ENCODE measurements around the gene DEDD2.

DEDD2 gene

GRCh38 chr19:42207767-42208271, 9.7 kb downstream of the DEDD2 start:
- Histone ChIP-seq H3K79me2 (ENCODE audit: insufficient read depth, low read length) (peaks cover 58% of the 10 kb centered on the region), H3K9ac (ENCODE audit: low read depth, low read length, poor library complexity, severe bottlenecking) (no peak overlapping the region), H3K4me2 (ENCODE audit: low read depth, low read length, poor library complexity, severe bottlenecking) (no peak overlapping the region), H2AFZ (ENCODE audit: low read length) (no peak overlapping the region), H3K36me3 (ENCODE audit: insufficient read depth, low read length) (peaks cover 72% of the 10 kb centered on the region; the same call in 1 of the 2 replicates), H3F3A (ENCODE audit: low read depth) (no peaks in the 10 kb centered on the region), H3K9me2 (replicated peaks; ENCODE audit: low read depth, low read length) (no peaks in the 10 kb centered on the region), H3K9me3 (ENCODE audit: insufficient read depth, low read depth, low read length) (no peaks in the 10 kb centered on the region), H3K27me3 (ENCODE audit: insufficient read depth, low read length, poor library complexity, severe bottlenecking) (no peaks in the 10 kb centered on the region), H3K4me3 (ENCODE audit: low read length, poor library complexity, severe bottlenecking) (no peak overlapping the region), H3K4me1 (ENCODE audit: insufficient read depth, low read length, poor library complexity, severe bottlenecking) (peaks cover 6% of the 10 kb centered on the region), H4K20me1 (ENCODE audit: insufficient read depth, low read length, poor library complexity, severe bottlenecking) (peaks cover 3% of the 10 kb centered on the region)
- no peak for TF ChIP-seq EZH2phosphoT487 (IDR thresholded peaks at IDR 0.05; ENCODE audit: borderline replicate concordance)
- TF ChIP-seq CTCF (conservative IDR thresholded peaks at IDR 0.05; ENCODE audit: low read length), result no peak

GRCh38 chr19:42206871-42207755, 10.4 kb downstream of the DEDD2 start:
- no peaks in the 10 kb centered on the region for H3K9me2 ChIP-seq (replicated peaks; ENCODE audit: low read depth, low read length)
- peaks cover 58% of the 10 kb centered on the region; the same call in 1 of the 2 replicates for H3K79me2 ChIP-seq (ENCODE audit: insufficient read depth, low read length)
- peaks cover 79% of the 10 kb centered on the region; the same call in 1 of the 2 replicates for H3K36me3 ChIP-seq (ENCODE audit: insufficient read depth, low read length)
- TF ChIP-seq CTCF (conservative IDR thresholded peaks at IDR 0.05; ENCODE audit: low read length), result no peak
- no peak for TF ChIP-seq EZH2phosphoT487 (IDR thresholded peaks at IDR 0.05; ENCODE audit: borderline replicate concordance)
- no peak overlapping the region for H3K9ac ChIP-seq (ENCODE audit: low read depth, low read length, poor library complexity, severe bottlenecking)
- H3K4me2 ChIP-seq (ENCODE audit: low read depth, low read length, poor library complexity, severe bottlenecking), result no peak overlapping the region
- H4K20me1 ChIP-seq (ENCODE audit: insufficient read depth, low read length, poor library complexity, severe bottlenecking), result peaks cover 3% of the 10 kb centered on the region
- no peaks in the 10 kb centered on the region for H3K9me3 ChIP-seq (ENCODE audit: insufficient read depth, low read depth, low read length)
- H3K4me1 ChIP-seq (ENCODE audit: insufficient read depth, low read length, poor library complexity, severe bottlenecking), result peaks cover 5% of the 10 kb centered on the region
- no peak overlapping the region for H3K4me3 ChIP-seq (ENCODE audit: low read length, poor library complexity, severe bottlenecking)
- H3K27me3 ChIP-seq (ENCODE audit: insufficient read depth, low read length, poor library complexity, severe bottlenecking), result no peaks in the 10 kb centered on the region
- H3F3A ChIP-seq (ENCODE audit: low read depth), result no peaks in the 10 kb centered on the region
- no peak overlapping the region for H2AFZ ChIP-seq (ENCODE audit: low read length)

- Histone ChIP-seq H3K27me3 (ENCODE audit: insufficient read depth, low read length, poor library complexity, severe bottlenecking) (no peaks in the 10 kb centered on the region), H3K9me3 (ENCODE audit: insufficient read depth, low read depth, low read length) (no peaks in the 10 kb centered on the region), H3K79me2 (ENCODE audit: insufficient read depth, low read length) (peaks cover 63% of the 10 kb centered on the region), H3K4me1 (ENCODE audit: insufficient read depth, low read length, poor library complexity, severe bottlenecking) (peaks cover 26% of the 10 kb centered on the region), H3K4me3 (ENCODE audit: low read length, poor library complexity, severe bottlenecking) (no peak overlapping the region), H3K9me2 (replicated peaks; ENCODE audit: low read depth, low read length) (no peaks in the 10 kb centered on the region), H3K4me2 (ENCODE audit: low read depth, low read length, poor library complexity, severe bottlenecking) (no peak overlapping the region), H2AFZ (ENCODE audit: low read length) (no peak overlapping the region), H3K36me3 (ENCODE audit: insufficient read depth, low read length) (peaks cover 83% of the 10 kb centered on the region; the same call in 1 of the 2 replicates), H3K9ac (ENCODE audit: low read depth, low read length, poor library complexity, severe bottlenecking) (no peak overlapping the region), H3F3A (ENCODE audit: low read depth) (peaks cover 12% of the 10 kb centered on the region), H4K20me1 (ENCODE audit: insufficient read depth, low read length, poor library complexity, severe bottlenecking) (peaks cover 3% of the 10 kb centered on the region)
- TF ChIP-seq EZH2phosphoT487 (IDR thresholded peaks at IDR 0.05; ENCODE audit: borderline replicate concordance) (no peak), CTCF (conservative IDR thresholded peaks at IDR 0.05; ENCODE audit: low read length) (no peak)
Measured at GRCh38 chr19:42204664-42205063, 12.8 kb downstream of the DEDD2 start.

All from Loucy (cell line).